Medulla oblongata (tissue), 1 donor: ENCODE measurements around the gene EEF1A2.

Experiments used
- DNase-seq: peaks from one replicate; pipeline ENCODE4 v3.0.0-alpha.2; 2015; ENCODE audit errors: extremely low spot score

The EEF1A2 gene

DNA sequence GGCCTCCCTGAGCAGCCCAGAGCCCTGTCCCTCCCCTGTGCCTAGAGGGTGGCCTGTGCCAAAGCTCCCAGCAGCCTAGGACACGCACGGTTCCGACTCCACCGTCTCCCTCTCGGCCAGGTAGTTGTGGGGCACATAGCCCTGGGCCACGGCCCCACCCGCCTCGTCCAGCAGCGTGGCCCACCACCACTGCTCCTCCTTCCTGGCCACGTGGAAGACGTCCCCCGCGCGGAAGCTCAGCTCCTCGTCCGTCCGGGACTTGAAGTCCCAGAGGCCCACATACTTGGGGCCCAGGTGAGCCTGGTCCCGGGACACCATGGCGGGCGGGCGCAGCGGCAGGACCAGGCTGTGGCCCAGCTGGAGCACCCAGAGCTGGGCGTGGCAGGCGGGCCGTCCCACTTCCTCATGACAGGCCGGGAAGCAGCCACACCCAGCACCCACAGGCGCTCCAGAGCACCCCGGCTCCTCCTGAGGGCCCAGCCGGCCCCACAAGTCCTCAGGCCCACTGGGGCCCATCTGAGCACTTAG is 38.2 kb upstream of the EEF1A2 start, which contains the start of gene PTK6:
PTK6 (minus strand) TSS at position 380 of the 528 bp plus-strand sequence; CDS start at position 318, 62 bp downstream.
- no peak for DNase-seq

GRCh38 chr20:63536241-63536977 is 37.5 kb upstream of the EEF1A2 start:
- no peak for DNase-seq

- no peak for DNase-seq
Observed at GRCh38 chr20:63534831-63535651, 36.2 kb upstream of the EEF1A2 start.

GRCh38 chr20:63534427-63534830 is 35.5 kb upstream of the EEF1A2 start:
- no peak for DNase-seq

DNA sequence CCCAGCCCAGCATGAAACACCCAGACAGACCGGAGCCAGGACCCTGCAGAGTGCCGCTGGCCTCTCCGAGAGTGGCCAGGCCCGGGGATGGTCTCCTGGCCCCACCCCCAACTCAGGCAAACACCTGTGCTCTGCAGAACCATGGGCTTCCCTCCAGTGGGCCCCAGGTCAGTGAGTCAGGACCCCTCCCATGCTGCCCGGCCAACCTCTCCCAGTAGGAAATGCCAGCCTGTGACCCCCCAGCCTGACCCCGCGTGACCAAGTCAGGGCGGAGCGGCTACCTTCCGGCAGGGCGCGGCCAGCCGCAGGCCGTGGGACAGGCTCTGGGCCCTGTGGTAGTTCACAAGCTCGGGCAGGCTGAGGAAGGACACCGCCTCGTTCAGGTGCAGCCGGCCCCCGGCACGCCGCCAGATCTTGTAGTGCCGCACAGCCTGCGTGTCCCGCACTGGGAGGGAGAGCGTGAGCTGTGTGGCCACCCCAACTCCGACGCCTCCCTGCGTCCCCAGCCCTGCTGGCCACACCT is 35.0 kb upstream of the EEF1A2 start:
- no peak for DNase-seq

- no peak for DNase-seq
Observed at GRCh38 chr20:63533388-63533787, 34.5 kb upstream of the EEF1A2 start.

GRCh38 chr20:63532449-63532971 is 33.6 kb upstream of the EEF1A2 start:
- DNase-seq = no peak

DNA sequence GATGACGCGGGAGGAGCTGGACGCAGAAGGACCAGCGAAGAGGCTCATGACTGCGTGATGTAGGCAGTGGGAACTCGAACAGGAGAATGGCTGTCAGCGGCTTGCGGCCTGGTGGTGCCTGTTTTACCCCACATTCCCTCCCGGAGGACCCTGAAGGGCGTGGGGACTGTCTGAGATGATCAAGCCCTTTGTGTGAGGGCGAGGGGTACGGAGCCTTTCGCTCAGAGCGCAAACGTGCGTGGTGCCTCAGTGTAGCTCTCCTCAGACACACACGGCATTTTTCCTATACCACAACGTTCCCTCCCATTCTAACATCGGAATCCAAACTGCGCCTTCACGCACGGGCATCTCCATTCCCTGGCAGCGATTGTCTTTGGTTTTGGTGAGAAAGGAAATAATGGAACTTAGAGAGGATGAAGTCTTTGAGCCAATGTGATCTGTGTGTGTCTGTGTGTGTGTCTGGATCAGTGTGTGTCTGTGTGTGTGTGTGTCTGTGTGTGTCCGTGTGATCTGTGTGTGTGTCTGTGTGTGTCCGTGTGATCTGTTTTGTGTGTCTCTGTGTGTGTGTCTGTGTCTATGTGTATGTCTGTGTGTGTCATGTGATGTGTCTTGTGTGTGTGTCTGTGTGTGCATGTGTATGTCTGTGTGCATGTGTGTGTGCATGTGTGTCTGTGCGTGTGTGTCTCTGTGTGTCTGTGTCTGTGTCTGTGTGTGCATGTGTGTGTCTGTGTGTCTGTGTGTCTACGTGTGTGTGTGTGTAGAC is 33.0 kb upstream of the EEF1A2 start:
- no peak for DNase-seq

GRCh38 chr20:63530788-63531160 is 31.9 kb upstream of the EEF1A2 start:
- DNase-seq = no peak

- DNase-seq = no peak
Observed at GRCh38 chr20:63529861-63530787, 31.2 kb upstream of the EEF1A2 start.

- DNase-seq = no peak
Observed at GRCh38 chr20:63529180-63529860, 30.4 kb upstream of the EEF1A2 start.

DNA sequence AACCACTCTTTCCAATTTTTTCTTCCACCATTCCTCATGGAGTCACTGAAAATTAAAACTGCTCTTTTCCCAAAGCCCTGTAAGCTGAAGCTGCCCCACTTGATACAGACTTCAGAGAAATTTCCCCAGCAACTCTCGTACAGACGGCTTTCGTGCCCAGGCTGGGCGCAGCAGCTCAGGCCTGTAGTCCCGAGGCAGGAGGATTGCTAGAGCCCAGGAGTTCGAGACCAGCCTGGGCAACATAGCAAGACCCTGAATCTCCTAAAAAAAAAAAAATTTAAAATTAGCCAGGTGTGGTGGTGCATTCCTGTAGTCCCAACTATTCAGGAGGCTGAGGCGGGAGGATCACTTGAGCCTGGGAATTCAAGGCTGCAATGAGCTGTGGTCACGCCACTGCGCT is 28.3 kb upstream of the EEF1A2 start:
- no peak for DNase-seq

DNA sequence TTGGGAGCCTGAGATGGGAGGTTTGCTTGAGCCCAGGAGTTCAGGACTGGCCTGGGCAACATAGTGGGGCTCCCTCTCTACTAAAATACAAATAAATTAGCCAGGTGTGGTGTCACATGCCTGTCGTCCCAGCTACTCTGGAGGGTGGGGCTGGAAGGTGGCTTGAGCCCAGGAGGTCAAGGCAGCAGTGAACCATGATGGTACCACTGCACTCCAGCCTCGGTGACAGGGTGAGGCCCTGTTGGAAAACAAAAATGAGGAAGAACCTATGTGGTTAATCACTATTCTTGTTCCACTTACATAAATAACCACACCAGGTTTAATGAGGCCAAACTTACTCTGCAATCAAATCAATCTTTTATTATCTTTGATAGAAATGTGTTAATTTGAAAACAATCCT is 27.1 kb upstream of the EEF1A2 start:
- DNase-seq = no peak

GRCh38 chr20:63525185-63525584 is 26.3 kb upstream of the EEF1A2 start:
- no peak for DNase-seq

DNA sequence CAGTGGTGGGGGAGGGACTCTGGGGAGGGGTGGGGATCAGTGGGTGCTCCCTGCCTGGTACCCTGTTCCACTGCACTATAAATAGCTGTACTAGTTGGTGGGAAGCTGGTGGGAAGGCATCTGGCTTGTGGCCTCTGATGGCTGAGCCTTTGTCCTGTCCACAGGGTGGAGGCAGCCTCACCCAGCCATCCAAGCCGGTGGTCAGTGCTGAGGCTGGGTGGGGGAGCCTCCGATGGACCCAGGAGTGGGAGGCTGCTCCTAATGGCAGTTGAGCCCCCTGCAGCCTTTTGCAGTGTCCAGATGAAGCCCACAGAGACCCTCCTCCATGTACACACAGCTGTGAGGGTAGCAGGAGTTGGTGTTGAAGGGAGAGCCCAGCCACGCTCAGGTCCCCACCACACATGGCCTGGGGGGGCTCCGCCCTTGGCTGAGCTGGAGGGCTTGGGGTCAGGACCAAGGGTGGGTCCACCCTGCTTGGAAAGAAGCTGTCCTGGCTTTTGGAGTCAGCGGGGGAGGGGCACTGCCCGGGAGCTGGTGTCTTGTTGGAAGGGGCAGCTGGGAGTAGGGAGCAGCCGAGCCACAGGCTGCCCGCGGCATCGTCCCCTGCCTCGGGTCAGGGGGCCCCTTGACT is 24.2 kb upstream of the EEF1A2 start:
- DNase-seq = no peak

DNA sequence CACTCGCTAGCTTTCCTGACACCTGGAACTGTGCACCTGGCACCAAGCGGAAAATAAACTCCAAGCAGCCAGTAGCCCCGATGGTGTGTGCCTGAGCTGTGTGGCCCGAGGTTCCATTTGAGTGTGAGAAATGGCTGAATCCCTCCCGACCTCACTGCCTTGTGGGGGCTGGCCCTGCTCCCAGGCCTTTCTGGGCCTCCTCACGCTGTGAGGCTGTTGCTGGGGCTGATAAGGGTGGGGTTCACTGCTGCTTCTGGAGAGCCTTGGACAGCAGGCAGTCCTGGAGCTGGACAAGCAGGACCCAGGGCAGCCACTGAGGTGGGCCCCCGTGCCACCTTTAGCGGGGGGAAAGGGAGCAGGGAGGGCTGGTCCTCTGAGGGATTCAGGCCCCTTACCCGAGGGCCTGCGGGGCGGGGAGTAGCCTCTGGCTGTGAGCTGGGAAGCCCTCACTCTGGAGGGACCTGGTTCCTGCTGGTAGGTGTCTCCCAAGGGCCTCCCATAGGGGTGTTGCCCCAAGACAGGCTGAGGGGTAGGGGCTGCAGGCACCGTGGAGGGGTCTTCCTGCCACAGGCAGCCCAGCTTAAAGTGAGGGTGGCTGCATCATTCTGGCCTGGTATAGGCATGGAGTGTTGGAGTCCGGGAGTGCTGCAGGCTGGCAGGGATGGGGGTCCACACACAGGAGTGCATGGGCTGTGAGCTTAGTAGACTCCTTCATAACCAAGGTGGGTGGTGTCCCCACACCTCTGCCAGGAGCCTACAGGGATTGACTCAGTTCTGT is 23.4 kb upstream of the EEF1A2 start:
- DNase-seq = peak; percentile 37

- no peak for DNase-seq
Observed at GRCh38 chr20:63521602-63522001, 22.7 kb upstream of the EEF1A2 start.

DNA sequence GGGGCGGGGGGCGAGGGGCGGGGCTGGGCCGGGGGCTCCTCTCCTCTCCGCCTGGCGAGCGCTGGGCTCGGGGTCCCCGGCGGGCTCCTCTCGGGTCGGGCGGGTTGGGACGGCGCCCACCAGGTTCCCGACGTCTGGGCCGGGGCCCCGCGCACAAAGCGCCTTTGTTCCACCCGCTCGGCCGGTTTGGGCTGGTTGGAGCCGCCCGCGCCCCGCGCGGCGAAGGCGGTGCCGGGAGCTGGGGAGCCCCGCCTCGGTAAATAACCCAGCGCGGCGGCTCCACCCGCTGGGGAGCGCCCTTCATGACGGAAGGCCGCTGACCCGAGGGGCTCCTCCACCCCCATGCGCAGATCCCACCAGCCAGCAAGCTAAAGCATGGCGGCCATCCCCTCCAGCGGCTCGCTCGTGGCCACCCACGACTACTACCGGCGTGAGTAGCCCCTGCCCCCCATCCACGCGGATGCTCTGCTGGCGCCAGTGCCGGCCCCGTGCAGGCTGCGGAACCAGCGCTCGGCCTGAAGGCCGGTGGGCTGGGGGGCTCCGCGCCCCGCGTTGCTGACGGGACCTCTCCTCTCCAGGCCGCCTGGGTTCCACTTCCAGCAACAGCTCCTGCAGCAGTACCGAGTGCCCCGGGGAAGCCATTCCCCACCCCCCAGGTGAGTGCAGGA is 22.2 kb upstream of the EEF1A2 start:
- peak; percentile 88 for DNase-seq
